Loucy (cell line): ENCODE results near the gene THYN1.

Experiments used
- CTCF ChIP-seq: fragments of 200-600 bp; sonication (generic); conservative IDR thresholded peaks from 2 replicates; pipeline ENCODE4 v1.5.1; 2014; ENCODE audit warnings: mild to moderate bottlenecking, antibody characterized with exemption, low read length
- EZH2phosphoT487 ChIP-seq: fragments of 200-600 bp; IDR thresholded peaks from 2 replicates; pipeline ENCODE4 v1.6.1; 2018; ENCODE audit warnings: antibody characterized with exemption, mild to moderate bottlenecking, moderate library complexity, borderline replicate concordance

GRCh38 chr11:134277183-134278001 lies 24.2 kb upstream of the THYN1 start:
- TF ChIP-seq CTCF = no peak
- TF ChIP-seq EZH2phosphoT487 = no peak
